Mononuclear cell (primary cell): ENCODE results near the gene PRSS38. TPM values are rescaled to one million over a fixed set of nuclear protein-coding genes. Genes with fewer than 3 reads are reported as not detected.
A peak's percentile ranks its signal among the peaks of the same experiment; 100 is the strongest.

Source experiments
- H3K27me3 ChIP-seq: 2 replicates; pipeline ENCODE4 v1.6.0; 2011; ENCODE audit warnings: low read length, control low read depth; ENCODE audit not compliant: insufficient read depth
- H3K4me1 ChIP-seq: 2 replicates; pipeline ENCODE4 v1.5.1; 2011; ENCODE audit warnings: mild to moderate bottlenecking, low read length, control low read depth; ENCODE audit not compliant: insufficient read depth
- H3K4me3 ChIP-seq: 2 replicates; pipeline ENCODE4 v1.5.1; 2011; ENCODE audit warnings: mild to moderate bottlenecking, low read length, moderate library complexity
- H3K9me3 ChIP-seq: 2 replicates; pipeline ENCODE4 v1.5.1; 2011; ENCODE audit warnings: low read depth, mild to moderate bottlenecking, control low read depth, low read length
- total RNA-seq: library from RNA; depleted of rRNA; stranded (reverse); fragments of >200 nt; gene quantifications from one replicate; pipeline ENCODE4 v1.2.3, GENCODE V29; 2012

PRSS38 gene
- total RNA-seq, 1 donor, result not detected

- peaks cover 12% of the 10 kb centered on the region for H3K27me3 ChIP-seq
- peak overlapping the region; percentile 50 for H3K4me3 ChIP-seq
- peaks cover 28% of the 10 kb centered on the region for H3K4me1 ChIP-seq
- no peaks in the 10 kb centered on the region for H3K9me3 ChIP-seq
Measured at GRCh38 chr1:227786673-227787512, 28.6 kb upstream of the PRSS38 start.

- Histone ChIP-seq H3K27me3 (peaks cover 12% of the 10 kb centered on the region), H3K9me3 (no peaks in the 10 kb centered on the region), H3K4me1 (peaks cover 28% of the 10 kb centered on the region), H3K4me3 (peak overlapping the region; percentile 50)
Measured at GRCh38 chr1:227787513-227788270, 27.8 kb upstream of the PRSS38 start.

- peaks cover 28% of the 10 kb centered on the region for H3K4me1 ChIP-seq
- peaks cover 12% of the 10 kb centered on the region for H3K27me3 ChIP-seq
- H3K4me3 ChIP-seq, result peak overlapping the region; percentile 48
- H3K9me3 ChIP-seq, result no peaks in the 10 kb centered on the region
Measured at GRCh38 chr1:227788271-227789083, 27.0 kb upstream of the PRSS38 start.

GRCh38 chr1:227789084-227790033 is 26.1 kb upstream of the PRSS38 start:
- Histone ChIP-seq H3K4me3 (no peak overlapping the region), H3K27me3 (peaks cover 12% of the 10 kb centered on the region), H3K4me1 (peaks cover 28% of the 10 kb centered on the region), H3K9me3 (no peaks in the 10 kb centered on the region)

GRCh38 chr1:227790034-227790400 is 25.5 kb upstream of the PRSS38 start:
- H3K4me3 ChIP-seq, result no peak overlapping the region

GRCh38 chr1:227790868-227791267 is 24.6 kb upstream of the PRSS38 start:
- no peak overlapping the region for H3K4me3 ChIP-seq
- peaks cover 10% of the 10 kb centered on the region for H3K27me3 ChIP-seq
- H3K4me1 ChIP-seq, result peaks cover 26% of the 10 kb centered on the region
- H3K9me3 ChIP-seq, result no peaks in the 10 kb centered on the region

More at GRCh38 chr1:227790034-227790400, 25.5 kb upstream of the PRSS38 start:
- no peaks in the 10 kb centered on the region for H3K9me3 ChIP-seq
- H3K4me1 ChIP-seq, result peaks cover 28% of the 10 kb centered on the region
- H3K27me3 ChIP-seq, result peaks cover 12% of the 10 kb centered on the region

- peaks cover 4% of the 10 kb centered on the region for H3K27me3 ChIP-seq
- no peak overlapping the region for H3K4me3 ChIP-seq
- H3K4me1 ChIP-seq, result peaks cover 20% of the 10 kb centered on the region
- H3K9me3 ChIP-seq, result no peaks in the 10 kb centered on the region
Measured at GRCh38 chr1:227791425-227792143, 23.9 kb upstream of the PRSS38 start.

- H3K4me1 ChIP-seq, result peaks cover 12% of the 10 kb centered on the region
- H3K27me3 ChIP-seq, result no peaks in the 10 kb centered on the region
- H3K9me3 ChIP-seq, result no peaks in the 10 kb centered on the region
- no peak overlapping the region for H3K4me3 ChIP-seq
Measured at GRCh38 chr1:227792216-227793078, 23.0 kb upstream of the PRSS38 start.

- H3K4me3 ChIP-seq, result no peak overlapping the region
- H3K4me1 ChIP-seq, result peaks cover 8% of the 10 kb centered on the region
- H3K27me3 ChIP-seq, result no peaks in the 10 kb centered on the region
- no peaks in the 10 kb centered on the region for H3K9me3 ChIP-seq
Measured at GRCh38 chr1:227793079-227793947, 22.2 kb upstream of the PRSS38 start.

- no peaks in the 10 kb centered on the region for H3K9me3 ChIP-seq
- H3K27me3 ChIP-seq, result no peaks in the 10 kb centered on the region
- peaks cover under 1% of the 10 kb centered on the region for H3K4me1 ChIP-seq
- no peak overlapping the region for H3K4me3 ChIP-seq
Measured at GRCh38 chr1:227793948-227794816, 21.3 kb upstream of the PRSS38 start.

- no peaks in the 10 kb centered on the region for H3K27me3 ChIP-seq
- no peaks in the 10 kb centered on the region for H3K4me1 ChIP-seq
- no peaks in the 10 kb centered on the region for H3K9me3 ChIP-seq
- no peak overlapping the region for H3K4me3 ChIP-seq
Measured at GRCh38 chr1:227794817-227795192, 20.7 kb upstream of the PRSS38 start.
